Heart left ventricle (tissue), 16 donors: Measurements from ENCODE around the gene TP53AIP1. TPM values are rescaled to one million over a fixed set of nuclear protein-coding genes. Genes with fewer than 3 reads are reported as not detected.

Experiments used
- ATAC-seq, 4 donors: fragments of 200-7000 bp; cut with Tn5 transposase; one replicate each; pipeline ENCODE4 v1.9.1; 2020 to 2022; ENCODE audit warnings: moderate library complexity in 4 of 4, mild to moderate bottlenecking in 3 of 4, moderate number of reproducible peaks in 1 of 4
- DNase-seq, 5 donors: peaks; one replicate each; pipeline ENCODE4 v3.0.0-alpha.2; 2020
- H3K27ac ChIP-seq, 12 donors: fragments of 200-600 bp; sonication (generic) in 4 of 12; one replicate each; pipeline versions ENCODE4 v1.5.0 to v1.8.0; 2016 to 2022; ENCODE audit warnings: mild to moderate bottlenecking in 2 of 12
- H3K27me3 ChIP-seq, 9 donors: fragments of 200-600 bp; sonication (generic) in 2 of 9; one replicate each; pipeline versions ENCODE4 v1.5.1 to v1.8.0; 2016 to 2022; ENCODE audit warnings: mild to moderate bottlenecking in 3 of 9
- H3K36me3 ChIP-seq, 9 donors: fragments of 200-600 bp; sonication (generic) in 2 of 9; one replicate each; pipeline versions ENCODE4 v1.5.0 to v1.8.0; 2018 to 2022; ENCODE audit warnings: mild to moderate bottlenecking in 2 of 9
- H3K4me1 ChIP-seq, 12 donors: fragments of 200-600 bp; sonication (generic) in 4 of 12; one replicate each; pipeline versions ENCODE4 v1.5.0 to v1.8.0; 2016 to 2022; ENCODE audit warnings: mild to moderate bottlenecking in 3 of 12
- H3K4me3 ChIP-seq, 12 donors: fragments of 200-600 bp; sonication (generic) in 4 of 12; one replicate each; pipeline versions ENCODE4 v1.5.0 to v1.8.0; 2017 to 2022; ENCODE audit warnings: mild to moderate bottlenecking in 9 of 12, moderate library complexity in 4 of 12
- H3K9me3 ChIP-seq, 12 donors: fragments of 200-600 bp; sonication (generic) in 4 of 12; one replicate each; pipeline versions ENCODE4 v1.5.0 to v1.8.0; 2016 to 2022; ENCODE audit warnings: mild to moderate bottlenecking in 1 of 12
- POLR2A ChIP-seq, 2 donors: fragments of 450-650 bp; IDR thresholded peaks; one replicate each; pipeline ENCODE4 v1.6.1; 2017; ENCODE audit warnings: antibody characterized with exemption in 2 of 2, mild to moderate bottlenecking in 2 of 2, moderate library complexity in 2 of 2
- WGBS, 4 donors: extraction: QIAGEN DNeasy Blood & Tissue Kit in 2 of 4; methylation state at CpG; one replicate each; pipeline versions ENCODE4 v1.1.5 to v1.1.7; 2013 to 2018; 5-methylcytosine and 5-hydroxymethylcytosine counted together
- intact Hi-C, 10 donors: fragments of 100-400 bp; cut with DNase I; formaldehyde crosslinking; loops; one replicate each; pipeline versions ENCODE4 v1.11.1 to v1.14.2; 2022
- long read RNA-seq, 3 donors: library from polyadenylated mRNA; unstranded; transcript quantifications; one replicate each; pipeline ENCODE4 v2.0.0, GENCODE V29; 2020 to 2021
- polyA plus RNA-seq, 2 donors: library from polyadenylated mRNA; stranded (reverse); fragments of 200-250 nt; gene quantifications; one replicate each; pipeline ENCODE4 v1.2.3, GENCODE V29; 2013
- total RNA-seq, 9 donors: library from RNA; depleted of rRNA in 2 of 9; stranded (reverse); fragments of >200 nt in 2 of 9; fragmentation: NEBNext Ultra II Directional in 3 of 9; extraction: Animal tissue kit (Norgen Biotek cat#: 25700) in 3 of 9; gene quantifications; one replicate each; pipeline versions ENCODE4 v1.1.0 to v1.2.4, GENCODE V29; 2016 to 2023
- TF ChIP-seq, protein P1 (sequence below), 12 donors: fragments of 200-600 bp; sonication (generic) in 4 of 12; IDR thresholded peaks; one replicate each; pipeline versions ENCODE4 v1.5.0 to v1.8.0; 2018 to 2022; ENCODE audit warnings: antibody characterized with exemption in 12 of 12, mild to moderate bottlenecking in 5 of 12
- donor health status: ischemic (EF 13 %, LVEDD 7.1; RV severe dilation, severe dysfunction).
- donor health status: healthy with polysubstance abuse.
- donor health status: DM: no; HTN: yes; CAD: no.
- donor health status: DM: no; HTN: no; CAD: no.
- donor health status: ischemic (EF 25% LVEDD 6.9; RV normal size, moderate dysfunction).
- donor health status: ischemic (EF 25% LVEDD 5.7; RV mildly dilated, moderate dysfunction).
- donor health status: healthy.
- donor health status: DM: yes; HTN: yes; CAD: no.
- donor health status: ischemic (EF 35%, LVEDD 5.7; RV mildly dilated, moderate dysfunction).
- donor health status: nonischemic (EF 11% LVEDD 7.7; RV severe dilation, severe dysfunction).
- donor health status: DM: yes; HTN: yes; CAD: no.
- donor health status: PGD.
- donor health status: ischemic (EF 29% LVEDD 5.4; RV normal size, mild dysfunction).
- donor health status: nonischemic (EF 23%, LVEDD 6.1; RV moderate dilation, normal function).

The TP53AIP1 gene, protein sequence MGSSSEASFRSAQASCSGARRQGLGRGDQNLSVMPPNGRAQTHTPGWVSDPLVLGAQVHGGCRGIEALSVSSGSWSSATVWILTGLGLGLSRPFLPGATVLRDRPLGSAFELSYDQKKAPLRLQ
- not detected for total RNA-seq
- polyA plus RNA-seq: under 1 TPM in 1 of 2 donors, not detected in 1; 0.01 TPM
- long read RNA-seq, donor 1: 0 reads
- long read RNA-seq, donor 2: 0 reads
- long read RNA-seq, donor 3: 0 reads

- H3K4me3 ChIP-seq: no peak within 1 kb of the TSS
- H3K36me3 ChIP-seq: no peaks in the 10 kb centered on the region
- H3K4me1 ChIP-seq: no peaks in the 10 kb centered on the region
- H3K9me3 ChIP-seq: no peaks in the 10 kb centered on the region
- peaks cover 0 to 5% (median 0%) of the 10 kb centered on the region in 9 donors for H3K27me3 ChIP-seq
- H3K27ac ChIP-seq: no peak within 1 kb of the TSS
- WGBS, 4 donors: 92 to 95% (median 94%) methylated on average over 19 to 21 of the region's 21 CpGs
- TF ChIP-seq POLR2A (IDR thresholded peaks at IDR 0.05): no peak
- TF ChIP-seq, protein P1, sequence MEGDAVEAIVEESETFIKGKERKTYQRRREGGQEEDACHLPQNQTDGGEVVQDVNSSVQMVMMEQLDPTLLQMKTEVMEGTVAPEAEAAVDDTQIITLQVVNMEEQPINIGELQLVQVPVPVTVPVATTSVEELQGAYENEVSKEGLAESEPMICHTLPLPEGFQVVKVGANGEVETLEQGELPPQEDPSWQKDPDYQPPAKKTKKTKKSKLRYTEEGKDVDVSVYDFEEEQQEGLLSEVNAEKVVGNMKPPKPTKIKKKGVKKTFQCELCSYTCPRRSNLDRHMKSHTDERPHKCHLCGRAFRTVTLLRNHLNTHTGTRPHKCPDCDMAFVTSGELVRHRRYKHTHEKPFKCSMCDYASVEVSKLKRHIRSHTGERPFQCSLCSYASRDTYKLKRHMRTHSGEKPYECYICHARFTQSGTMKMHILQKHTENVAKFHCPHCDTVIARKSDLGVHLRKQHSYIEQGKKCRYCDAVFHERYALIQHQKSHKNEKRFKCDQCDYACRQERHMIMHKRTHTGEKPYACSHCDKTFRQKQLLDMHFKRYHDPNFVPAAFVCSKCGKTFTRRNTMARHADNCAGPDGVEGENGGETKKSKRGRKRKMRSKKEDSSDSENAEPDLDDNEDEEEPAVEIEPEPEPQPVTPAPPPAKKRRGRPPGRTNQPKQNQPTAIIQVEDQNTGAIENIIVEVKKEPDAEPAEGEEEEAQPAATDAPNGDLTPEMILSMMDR (IDR thresholded peaks at IDR 0.05): no peak
- DNase-seq (no peak), ATAC-seq (no peak)
- intact Hi-C loops: no loop called here
Measured at GRCh38 chr11:128942817-128943427, at the start of gene TP53AIP1. TSS of gene TP53AIP1 (minus strand) at chr11:128942871. CDS start at chr11:128937818, 5,053 bp downstream.

- Histone ChIP-seq H3K27me3 (no peaks in the 10 kb centered on the region), H3K4me3 (no peak overlapping the region), H3K9me3 (peaks cover 0 to 6% (median 0%) of the 10 kb centered on the region in 12 donors), H3K36me3 (peaks cover 0 to 21% (median 0%) of the 10 kb centered on the region in 9 donors), H3K4me1 (no peaks in the 10 kb centered on the region), H3K27ac (no peak overlapping the region)
- DNase-seq: no peak
- intact Hi-C loops: no loop called here
- TF ChIP-seq, protein P1 (IDR thresholded peaks at IDR 0.05): no peak
- no peak for TF ChIP-seq POLR2A (IDR thresholded peaks at IDR 0.05)
- ATAC-seq: no peak
Measured at GRCh38 chr11:128988242-128988970, 45.7 kb upstream of the TP53AIP1 start.

DNA sequence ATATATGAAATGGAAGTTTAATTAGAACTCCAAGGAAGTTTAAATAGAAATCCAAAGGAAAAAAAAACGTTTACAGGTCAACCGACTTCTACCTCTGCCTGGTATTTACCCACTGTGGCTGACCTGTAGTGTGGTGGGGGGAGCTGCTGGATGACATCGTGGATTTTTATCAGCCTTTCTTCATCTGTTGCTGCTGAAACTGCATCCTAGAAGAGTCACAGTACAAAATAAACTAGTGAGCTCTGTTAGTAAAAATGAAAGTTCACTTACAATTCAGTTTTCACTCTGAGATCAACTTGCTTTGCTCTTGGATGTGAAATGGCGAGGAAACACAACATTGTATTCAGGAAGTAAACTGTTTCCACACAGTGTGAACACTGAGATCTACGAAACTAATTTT, 43.2 kb upstream of the TP53AIP1 start:
- Histone ChIP-seq H3K27ac (no peak overlapping the region), H3K27me3 (no peaks in the 10 kb centered on the region), H3K36me3 (peaks cover 0 to 41% (median 5%) of the 10 kb centered on the region in 9 donors), H3K9me3 (peaks cover 0 to 6% (median 0%) of the 10 kb centered on the region in 12 donors), H3K4me3 (no peak overlapping the region), H3K4me1 (no peaks in the 10 kb centered on the region)
- intact Hi-C loops: no loop called here
- 76 to 86% (median 82%) methylated on average over 5 of the region's 5 CpGs for WGBS, 4 donors
- ATAC-seq (no peak), DNase-seq (no peak)
- TF ChIP-seq, protein P1 (IDR thresholded peaks at IDR 0.05): no peak
- no peak for TF ChIP-seq POLR2A (IDR thresholded peaks at IDR 0.05)

DNA sequence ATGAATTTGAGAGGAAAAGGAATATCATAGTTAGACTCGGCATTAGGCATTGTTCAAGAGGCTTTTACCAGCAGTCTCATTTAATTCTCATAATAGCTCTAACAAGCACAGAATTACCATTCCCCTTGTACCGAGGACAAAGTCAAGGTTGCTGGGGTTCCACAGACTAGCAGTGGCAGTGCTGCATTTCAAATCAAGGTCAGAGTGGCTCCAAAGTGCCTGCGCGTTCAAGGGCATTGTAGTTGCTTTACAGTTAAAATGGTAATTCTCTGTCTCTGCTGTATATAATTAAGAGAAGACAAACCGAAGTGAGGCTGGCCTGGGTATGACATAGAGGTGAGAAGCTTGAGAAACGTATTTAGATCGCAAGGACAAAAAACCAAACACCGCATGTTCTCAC, 40.4 kb upstream of the TP53AIP1 start:
- H3K4me1 ChIP-seq: no peaks in the 10 kb centered on the region
- H3K27ac ChIP-seq: no peak overlapping the region
- ATAC-seq (no peak), DNase-seq (no peak)
- TF ChIP-seq, protein P1 (IDR thresholded peaks at IDR 0.05): no peak
- TF ChIP-seq POLR2A (IDR thresholded peaks at IDR 0.05): no peak
- intact Hi-C loops: no loop called here
- H3K27me3 ChIP-seq: no peaks in the 10 kb centered on the region
- H3K36me3 ChIP-seq: peaks cover 0 to 67% (median 6%) of the 10 kb centered on the region in 9 donors
- no peaks in the 10 kb centered on the region for H3K9me3 ChIP-seq
- WGBS, 4 donors: 87 to 93% (median 92%) methylated on average over 8 of the region's 8 CpGs
- no peak overlapping the region for H3K4me3 ChIP-seq
